ENCODE measurements around the gene GET3. TPM values are rescaled to one million over a fixed set of nuclear protein-coding genes. Genes with fewer than 3 reads are reported as not detected.
A peak's percentile ranks its signal among the peaks of the same experiment; 100 is the strongest.

GET3 gene
- total RNA-seq, 1 experiment from 2014 or later: 110 TPM

DNA sequence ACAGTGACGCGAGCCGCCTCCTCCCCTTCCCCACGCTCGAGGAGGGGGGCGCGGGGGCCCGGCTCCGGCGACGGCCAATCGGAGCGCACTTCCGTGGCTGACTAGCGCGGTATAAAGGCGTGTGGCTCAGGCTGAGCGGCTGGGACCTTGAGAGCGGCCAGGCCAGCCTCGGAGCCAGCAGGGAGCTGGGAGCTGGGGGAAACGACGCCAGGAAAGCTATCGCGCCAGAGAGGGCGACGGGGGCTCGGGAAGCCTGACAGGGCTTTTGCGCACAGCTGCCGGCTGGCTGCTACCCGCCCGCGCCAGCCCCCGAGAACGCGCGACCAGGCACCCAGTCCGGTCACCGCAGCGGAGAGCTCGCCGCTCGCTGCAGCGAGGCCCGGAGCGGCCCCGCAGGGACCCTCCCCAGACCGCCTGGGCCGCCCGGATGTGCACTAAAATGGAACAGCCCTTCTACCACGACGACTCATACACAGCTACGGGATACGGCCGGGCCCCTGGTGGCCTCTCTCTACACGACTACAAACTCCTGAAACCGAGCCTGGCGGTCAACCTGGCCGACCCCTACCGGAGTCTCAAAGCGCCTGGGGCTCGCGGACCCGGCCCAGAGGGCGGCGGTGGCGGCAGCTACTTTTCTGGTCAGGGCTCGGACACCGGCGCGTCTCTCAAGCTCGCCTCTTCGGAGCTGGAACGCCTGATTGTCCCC, 54.2 kb downstream of the GET3 start, which contains the start of gene JUNB (continued):
- TF ChIP-seq, protein P1, sequence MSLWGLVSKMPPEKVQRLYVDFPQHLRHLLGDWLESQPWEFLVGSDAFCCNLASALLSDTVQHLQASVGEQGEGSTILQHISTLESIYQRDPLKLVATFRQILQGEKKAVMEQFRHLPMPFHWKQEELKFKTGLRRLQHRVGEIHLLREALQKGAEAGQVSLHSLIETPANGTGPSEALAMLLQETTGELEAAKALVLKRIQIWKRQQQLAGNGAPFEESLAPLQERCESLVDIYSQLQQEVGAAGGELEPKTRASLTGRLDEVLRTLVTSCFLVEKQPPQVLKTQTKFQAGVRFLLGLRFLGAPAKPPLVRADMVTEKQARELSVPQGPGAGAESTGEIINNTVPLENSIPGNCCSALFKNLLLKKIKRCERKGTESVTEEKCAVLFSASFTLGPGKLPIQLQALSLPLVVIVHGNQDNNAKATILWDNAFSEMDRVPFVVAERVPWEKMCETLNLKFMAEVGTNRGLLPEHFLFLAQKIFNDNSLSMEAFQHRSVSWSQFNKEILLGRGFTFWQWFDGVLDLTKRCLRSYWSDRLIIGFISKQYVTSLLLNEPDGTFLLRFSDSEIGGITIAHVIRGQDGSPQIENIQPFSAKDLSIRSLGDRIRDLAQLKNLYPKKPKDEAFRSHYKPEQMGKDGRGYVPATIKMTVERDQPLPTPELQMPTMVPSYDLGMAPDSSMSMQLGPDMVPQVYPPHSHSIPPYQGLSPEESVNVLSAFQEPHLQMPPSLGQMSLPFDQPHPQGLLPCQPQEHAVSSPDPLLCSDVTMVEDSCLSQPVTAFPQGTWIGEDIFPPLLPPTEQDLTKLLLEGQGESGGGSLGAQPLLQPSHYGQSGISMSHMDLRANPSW (CRISPR knock-in tag; conservative IDR thresholded peaks at IDR 0.05; ENCODE audit: low read depth): no peak
- TF ChIP-seq PRRX2 (CRISPR knock-in tag; IDR thresholded peaks at IDR 0.05) (no peak), RELA (CRISPR knock-in tag; IDR thresholded peaks at IDR 0.05; ENCODE audit: borderline replicate concordance) (no peak), CDX4 (CRISPR knock-in tag; IDR thresholded peaks at IDR 0.05; ENCODE audit: borderline replicate concordance) (peak; percentile 80; the same call in 1 of the 2 replicates), ZNF317 (CRISPR knock-in tag; IDR thresholded peaks at IDR 0.05; ENCODE audit: borderline replicate concordance, low read depth) (no peak), MLX (CRISPR knock-in tag; IDR thresholded peaks at IDR 0.05) (no peak), ATF6 (CRISPR knock-in tag; IDR thresholded peaks at IDR 0.05) (no peak), ZNF396 (CRISPR knock-in tag; IDR thresholded peaks at IDR 0.05; ENCODE audit: borderline replicate concordance) (no peak), TP53 (CRISPR knock-in tag; IDR thresholded peaks at IDR 0.05) (no peak; the same call in 1 of the 2 replicates), ZNF121 (CRISPR knock-in tag; IDR thresholded peaks at IDR 0.05) (no peak), FOXK1 (CRISPR knock-in tag; IDR thresholded peaks at IDR 0.05) (peak; percentile 95; the same call in 1 of the 2 replicates), PRDM15 (CRISPR knock-in tag; IDR thresholded peaks at IDR 0.05) (no peak), SMAD4 (CRISPR knock-in tag; IDR thresholded peaks at IDR 0.05) (no peak), ZBTB21 (CRISPR knock-in tag; IDR thresholded peaks at IDR 0.05; ENCODE audit: borderline replicate concordance) (peak; percentile 34; the same call in 1 of the 2 replicates), ZNF219 (CRISPR knock-in tag; IDR thresholded peaks at IDR 0.05; ENCODE audit: borderline replicate concordance) (peak; percentile 4; the same call in 1 of the 2 replicates), ZNF232 (CRISPR knock-in tag; IDR thresholded peaks at IDR 0.05) (peak; percentile 71), TEAD4 (CRISPR knock-in tag; IDR thresholded peaks at IDR 0.05) (peak; percentile 48; the same call in 1 of the 2 replicates), NR1H2 (CRISPR knock-in tag; IDR thresholded peaks at IDR 0.05) (no peak), MXD4 (CRISPR knock-in tag; IDR thresholded peaks at IDR 0.05; ENCODE audit: borderline replicate concordance) (no peak)
- TF ChIP-seq, protein P2, sequence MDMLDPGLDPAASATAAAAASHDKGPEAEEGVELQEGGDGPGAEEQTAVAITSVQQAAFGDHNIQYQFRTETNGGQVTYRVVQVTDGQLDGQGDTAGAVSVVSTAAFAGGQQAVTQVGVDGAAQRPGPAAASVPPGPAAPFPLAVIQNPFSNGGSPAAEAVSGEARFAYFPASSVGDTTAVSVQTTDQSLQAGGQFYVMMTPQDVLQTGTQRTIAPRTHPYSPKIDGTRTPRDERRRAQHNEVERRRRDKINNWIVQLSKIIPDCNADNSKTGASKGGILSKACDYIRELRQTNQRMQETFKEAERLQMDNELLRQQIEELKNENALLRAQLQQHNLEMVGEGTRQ (CRISPR knock-in tag; IDR thresholded peaks at IDR 0.05): no peak
- TF ChIP-seq, protein P3, sequence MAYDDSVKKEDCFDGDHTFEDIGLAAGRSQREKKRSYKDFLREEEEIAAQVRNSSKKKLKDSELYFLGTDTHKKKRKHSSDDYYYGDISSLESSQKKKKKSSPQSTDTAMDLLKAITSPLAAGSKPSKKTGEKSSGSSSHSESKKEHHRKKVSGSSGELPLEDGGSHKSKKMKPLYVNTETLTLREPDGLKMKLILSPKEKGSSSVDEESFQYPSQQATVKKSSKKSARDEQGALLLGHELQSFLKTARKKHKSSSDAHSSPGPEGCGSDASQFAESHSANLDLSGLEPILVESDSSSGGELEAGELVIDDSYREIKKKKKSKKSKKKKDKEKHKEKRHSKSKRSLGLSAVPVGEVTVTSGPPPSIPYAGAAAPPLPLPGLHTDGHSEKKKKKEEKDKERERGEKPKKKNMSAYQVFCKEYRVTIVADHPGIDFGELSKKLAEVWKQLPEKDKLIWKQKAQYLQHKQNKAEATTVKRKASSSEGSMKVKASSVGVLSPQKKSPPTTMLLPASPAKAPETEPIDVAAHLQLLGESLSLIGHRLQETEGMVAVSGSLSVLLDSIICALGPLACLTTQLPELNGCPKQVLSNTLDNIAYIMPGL (CRISPR knock-in tag; IDR thresholded peaks at IDR 0.05): 0 out of 2 replicates have a peak, but pooled peaks have one; percentile 44
- TF ChIP-seq, protein P4, sequence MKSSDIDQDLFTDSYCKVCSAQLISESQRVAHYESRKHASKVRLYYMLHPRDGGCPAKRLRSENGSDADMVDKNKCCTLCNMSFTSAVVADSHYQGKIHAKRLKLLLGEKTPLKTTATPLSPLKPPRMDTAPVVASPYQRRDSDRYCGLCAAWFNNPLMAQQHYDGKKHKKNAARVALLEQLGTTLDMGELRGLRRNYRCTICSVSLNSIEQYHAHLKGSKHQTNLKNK (CRISPR knock-in tag; IDR thresholded peaks at IDR 0.05): no peak
- TF ChIP-seq, protein P5, sequence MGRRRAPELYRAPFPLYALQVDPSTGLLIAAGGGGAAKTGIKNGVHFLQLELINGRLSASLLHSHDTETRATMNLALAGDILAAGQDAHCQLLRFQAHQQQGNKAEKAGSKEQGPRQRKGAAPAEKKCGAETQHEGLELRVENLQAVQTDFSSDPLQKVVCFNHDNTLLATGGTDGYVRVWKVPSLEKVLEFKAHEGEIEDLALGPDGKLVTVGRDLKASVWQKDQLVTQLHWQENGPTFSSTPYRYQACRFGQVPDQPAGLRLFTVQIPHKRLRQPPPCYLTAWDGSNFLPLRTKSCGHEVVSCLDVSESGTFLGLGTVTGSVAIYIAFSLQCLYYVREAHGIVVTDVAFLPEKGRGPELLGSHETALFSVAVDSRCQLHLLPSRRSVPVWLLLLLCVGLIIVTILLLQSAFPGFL (CRISPR knock-in tag; IDR thresholded peaks at IDR 0.05; ENCODE audit: borderline replicate concordance): no peak
